IPS-18a (cell line): ENCODE measurements around the gene GARNL3.

Experiments used
- H3K27ac ChIP-seq: one replicate; pipeline ENCODE4 v1.5.1; 2013; ENCODE audit warnings: low read length
- H3K27me3 ChIP-seq: one replicate; pipeline ENCODE4 v1.6.1; 2013; ENCODE audit warnings: mild to moderate bottlenecking, low read length; ENCODE audit not compliant: control insufficient read depth, insufficient read depth
- H3K36me3 ChIP-seq: one replicate; pipeline ENCODE4 v1.6.1; 2013; ENCODE audit warnings: low read depth, low read length; ENCODE audit not compliant: control insufficient read depth
- H3K4me1 ChIP-seq: one replicate; pipeline ENCODE4 v1.6.1; 2013; ENCODE audit warnings: low read depth, low read length; ENCODE audit not compliant: control insufficient read depth
- H3K4me3 ChIP-seq: one replicate; pipeline ENCODE4 v1.5.1; 2013; ENCODE audit warnings: low read length
- H3K9ac ChIP-seq: one replicate; pipeline ENCODE4 v1.6.1; 2013; ENCODE audit warnings: mild to moderate bottlenecking, low read length, moderate library complexity
- H3K9me3 ChIP-seq: one replicate; pipeline ENCODE4 v1.6.1; 2013; ENCODE audit warnings: low read depth, low read length; ENCODE audit not compliant: control insufficient read depth

GARNL3 gene

GRCh38 chr9:127224178-127224882 lies 40.2 kb upstream of the GARNL3 start:
- Histone ChIP-seq H3K4me1 (peaks cover 7% of the 10 kb centered on the region), H3K9me3 (no peaks in the 10 kb centered on the region), H3K27ac (no peak overlapping the region), H3K36me3 (no peaks in the 10 kb centered on the region), H3K4me3 (peak overlapping the region; percentile 69), H3K27me3 (peaks cover 27% of the 10 kb centered on the region), H3K9ac (peak overlapping the region; percentile 64)

GRCh38 chr9:127224883-127225739 lies 39.5 kb upstream of the GARNL3 start:
- peaks cover 7% of the 10 kb centered on the region for H3K4me1 ChIP-seq
- H3K4me3 ChIP-seq, result peak overlapping the region; percentile 69
- H3K27ac ChIP-seq, result no peak overlapping the region
- peak overlapping the region; percentile 64 for H3K9ac ChIP-seq
- H3K27me3 ChIP-seq, result peaks cover 27% of the 10 kb centered on the region
- H3K9me3 ChIP-seq, result no peaks in the 10 kb centered on the region
- H3K36me3 ChIP-seq, result no peaks in the 10 kb centered on the region

- Histone ChIP-seq H3K27me3 (peaks cover 27% of the 10 kb centered on the region), H3K4me1 (peaks cover 7% of the 10 kb centered on the region), H3K9me3 (no peaks in the 10 kb centered on the region), H3K27ac (no peak overlapping the region), H3K36me3 (no peaks in the 10 kb centered on the region), H3K4me3 (peak overlapping the region; percentile 38), H3K9ac (no peak overlapping the region)
Observed at GRCh38 chr9:127225801-127226625, 38.6 kb upstream of the GARNL3 start.

- Histone ChIP-seq H3K4me1 (no peaks in the 10 kb centered on the region), H3K9me3 (no peaks in the 10 kb centered on the region), H3K4me3 (no peak overlapping the region), H3K9ac (no peak overlapping the region), H3K27ac (no peak overlapping the region), H3K27me3 (peaks cover 16% of the 10 kb centered on the region), H3K36me3 (no peaks in the 10 kb centered on the region)
Observed at GRCh38 chr9:127229691-127230417, 34.7 kb upstream of the GARNL3 start.

- Histone ChIP-seq H3K4me3 (no peak overlapping the region), H3K27me3 (peaks cover 6% of the 10 kb centered on the region), H3K27ac (no peak overlapping the region), H3K9me3 (no peaks in the 10 kb centered on the region), H3K9ac (no peak overlapping the region), H3K4me1 (no peaks in the 10 kb centered on the region), H3K36me3 (no peaks in the 10 kb centered on the region)
Observed at GRCh38 chr9:127231666-127232065, 32.9 kb upstream of the GARNL3 start.

- Histone ChIP-seq H3K4me1 (no peaks in the 10 kb centered on the region), H3K9ac (no peak overlapping the region), H3K27me3 (no peaks in the 10 kb centered on the region), H3K27ac (no peak overlapping the region), H3K36me3 (peaks cover 5% of the 10 kb centered on the region), H3K9me3 (no peaks in the 10 kb centered on the region), H3K4me3 (no peak overlapping the region)
Observed at GRCh38 chr9:127232833-127233549, 31.6 kb upstream of the GARNL3 start.

GRCh38 chr9:127233550-127233949 lies 31.0 kb upstream of the GARNL3 start:
- Histone ChIP-seq H3K27ac (no peak overlapping the region), H3K4me3 (no peak overlapping the region), H3K27me3 (no peaks in the 10 kb centered on the region), H3K9ac (no peak overlapping the region), H3K4me1 (no peaks in the 10 kb centered on the region), H3K36me3 (peaks cover 5% of the 10 kb centered on the region), H3K9me3 (no peaks in the 10 kb centered on the region)

- H3K27me3 ChIP-seq, result no peaks in the 10 kb centered on the region
- no peaks in the 10 kb centered on the region for H3K4me1 ChIP-seq
- H3K27ac ChIP-seq, result no peak overlapping the region
- H3K36me3 ChIP-seq, result peaks cover 5% of the 10 kb centered on the region
- no peak overlapping the region for H3K9ac ChIP-seq
- no peaks in the 10 kb centered on the region for H3K9me3 ChIP-seq
- no peak overlapping the region for H3K4me3 ChIP-seq
Observed at GRCh38 chr9:127233989-127234388, 30.6 kb upstream of the GARNL3 start.

- H3K9ac ChIP-seq, result no peak overlapping the region
- no peak overlapping the region for H3K27ac ChIP-seq
- H3K36me3 ChIP-seq, result peaks cover 5% of the 10 kb centered on the region
- no peaks in the 10 kb centered on the region for H3K9me3 ChIP-seq
- H3K4me3 ChIP-seq, result no peak overlapping the region
- H3K27me3 ChIP-seq, result no peaks in the 10 kb centered on the region
- H3K4me1 ChIP-seq, result peaks cover 16% of the 10 kb centered on the region
Observed at GRCh38 chr9:127237801-127238200, 26.8 kb upstream of the GARNL3 start.

- Histone ChIP-seq H3K27ac (no peak overlapping the region), H3K27me3 (no peaks in the 10 kb centered on the region), H3K9me3 (no peaks in the 10 kb centered on the region), H3K9ac (no peak overlapping the region), H3K4me1 (peaks cover 26% of the 10 kb centered on the region), H3K4me3 (no peak overlapping the region), H3K36me3 (peaks cover 5% of the 10 kb centered on the region)
Observed at GRCh38 chr9:127241354-127241753, 23.2 kb upstream of the GARNL3 start.
